Measurements from ENCODE around the gene C3orf20.

C3orf20 gene

DNA sequence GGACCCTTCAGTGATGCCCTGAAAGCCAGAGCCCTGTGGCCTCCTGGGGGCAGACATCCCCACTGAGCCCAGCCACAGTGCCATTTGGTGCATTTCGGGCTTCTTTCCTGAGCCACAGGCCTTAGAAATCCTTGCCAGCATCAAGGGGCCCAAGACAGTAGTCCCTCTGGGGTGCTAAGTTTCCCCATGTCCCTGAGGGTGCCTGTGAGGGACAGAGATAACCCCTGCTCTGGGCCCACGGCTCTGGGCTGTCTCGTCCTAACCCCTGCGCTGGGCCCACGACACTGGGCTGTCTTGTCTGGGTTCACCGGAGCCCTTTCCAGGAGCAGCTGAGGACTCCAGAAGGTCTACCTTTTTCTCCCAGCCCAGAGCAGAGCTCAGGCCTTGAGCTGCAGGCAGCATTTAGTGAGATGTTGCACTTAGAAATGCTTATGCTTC, 98.8 kb downstream of the C3orf20 start:
- Histone ChIP-seq H3K4me3 (ENCODE audit: low read length in 2 of 2) (no peak overlapping the region), H3K9ac (ENCODE audit: low read length in 2 of 2) (no peak overlapping the region), H3K9me3 (ENCODE audit: control insufficient read depth in 2 of 2, low read length in 2 of 2) (no peaks in the 10 kb centered on the region), H3K27ac (ENCODE audit: low read length) (no peak overlapping the region), H3K27me3 (ENCODE audit: control insufficient read depth in 1 of 2, insufficient read depth in 2 of 2, low read length in 2 of 2) (no peaks in the 10 kb centered on the region), H3K4me1 (ENCODE audit: control insufficient read depth, insufficient read depth, low read length) (no peaks in the 10 kb centered on the region), H3K36me3 (ENCODE audit: control insufficient read depth in 2 of 2, insufficient read depth in 2 of 2, low read length in 2 of 2) (no peaks in the 10 kb centered on the region)

DNA sequence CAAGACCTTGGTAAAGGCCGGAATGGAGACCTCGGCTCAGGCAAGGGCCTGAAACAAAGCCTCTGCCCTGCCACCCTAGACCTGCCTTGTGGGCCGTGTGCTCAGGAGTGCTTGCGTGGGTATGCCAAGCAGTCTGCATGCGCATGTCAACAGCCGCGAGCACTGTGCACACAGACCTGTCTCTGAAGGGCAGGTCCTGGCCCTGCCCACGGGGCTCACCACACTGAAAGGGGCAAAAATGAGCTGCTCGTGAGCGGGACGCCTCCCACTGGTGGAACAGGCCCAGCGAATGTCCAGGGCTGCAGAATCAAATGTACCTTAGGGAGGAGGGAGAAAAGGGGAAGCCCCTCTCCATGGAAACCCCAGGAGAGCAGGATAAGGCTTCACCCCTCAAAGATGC, 99.5 kb downstream of the C3orf20 start:
- H3K27ac ChIP-seq (ENCODE audit: low read length): no peak overlapping the region
- H3K36me3 ChIP-seq (ENCODE audit: control insufficient read depth in 2 of 2, insufficient read depth in 2 of 2, low read length in 2 of 2): no peaks in the 10 kb centered on the region
- no peaks in the 10 kb centered on the region for H3K27me3 ChIP-seq (ENCODE audit: control insufficient read depth in 1 of 2, insufficient read depth in 2 of 2, low read length in 2 of 2)
- H3K9ac ChIP-seq (ENCODE audit: low read length in 2 of 2): no peak overlapping the region
- H3K4me3 ChIP-seq (ENCODE audit: low read length in 2 of 2): no peak overlapping the region
- H3K9me3 ChIP-seq (ENCODE audit: control insufficient read depth in 2 of 2, low read length in 2 of 2): no peaks in the 10 kb centered on the region
- no peaks in the 10 kb centered on the region for H3K4me1 ChIP-seq (ENCODE audit: control insufficient read depth, insufficient read depth, low read length)

DNA sequence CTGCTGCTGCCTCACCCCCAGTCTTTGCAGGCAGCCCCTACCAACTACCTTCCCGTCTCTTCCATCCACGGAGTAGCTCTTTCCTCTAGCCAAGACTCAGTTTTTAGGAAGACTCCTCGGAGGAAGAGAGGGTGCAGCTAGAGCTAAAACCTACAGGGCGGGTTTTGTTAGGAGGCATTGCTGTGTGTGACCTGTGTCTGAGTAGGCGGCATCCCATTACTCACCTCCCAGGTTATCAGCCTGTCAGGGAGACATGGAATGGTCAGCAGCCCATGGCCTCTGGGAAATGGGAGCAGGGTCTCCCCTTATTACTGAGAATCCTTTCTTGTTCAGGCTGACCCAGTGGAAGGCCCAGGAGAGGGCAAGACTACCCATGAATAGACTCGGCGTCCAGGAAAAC, 100.1 kb downstream of the C3orf20 start:
- Histone ChIP-seq H3K36me3 (ENCODE audit: control insufficient read depth in 2 of 2, insufficient read depth in 2 of 2, low read length in 2 of 2) (no peaks in the 10 kb centered on the region), H3K4me1 (ENCODE audit: control insufficient read depth, insufficient read depth, low read length) (no peaks in the 10 kb centered on the region), H3K4me3 (ENCODE audit: low read length in 2 of 2) (no peak overlapping the region), H3K9ac (ENCODE audit: low read length in 2 of 2) (no peak overlapping the region), H3K27ac (ENCODE audit: low read length) (no peak overlapping the region), H3K27me3 (ENCODE audit: control insufficient read depth in 1 of 2, insufficient read depth in 2 of 2, low read length in 2 of 2) (no peaks in the 10 kb centered on the region), H3K9me3 (ENCODE audit: control insufficient read depth in 2 of 2, low read length in 2 of 2) (no peaks in the 10 kb centered on the region)

DNA sequence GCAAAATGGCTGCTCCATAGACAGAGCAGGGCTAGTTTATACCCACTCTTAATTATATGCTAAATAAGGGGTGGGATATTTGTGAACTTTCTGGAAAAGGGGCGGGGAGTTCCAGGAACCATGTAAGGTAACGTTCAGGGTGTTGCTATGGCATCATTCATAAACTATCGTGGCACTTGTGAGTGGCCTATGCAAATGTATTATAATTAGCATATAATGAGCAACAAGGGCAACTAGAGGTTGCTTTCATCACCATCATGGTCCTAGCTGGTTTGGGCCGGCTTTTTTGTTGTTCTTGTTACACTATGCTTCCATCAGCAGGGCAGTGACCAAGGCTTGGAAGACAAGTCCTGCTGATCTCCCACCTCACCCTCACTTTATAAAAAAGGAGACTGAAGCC, 100.6 kb downstream of the C3orf20 start:
- Histone ChIP-seq H3K27ac (ENCODE audit: low read length) (no peak overlapping the region), H3K9ac (ENCODE audit: low read length in 2 of 2) (no peak overlapping the region), H3K4me3 (ENCODE audit: low read length in 2 of 2) (no peak overlapping the region), H3K27me3 (ENCODE audit: control insufficient read depth in 1 of 2, insufficient read depth in 2 of 2, low read length in 2 of 2) (no peaks in the 10 kb centered on the region), H3K36me3 (ENCODE audit: control insufficient read depth in 2 of 2, insufficient read depth in 2 of 2, low read length in 2 of 2) (no peaks in the 10 kb centered on the region), H3K4me1 (ENCODE audit: control insufficient read depth, insufficient read depth, low read length) (no peaks in the 10 kb centered on the region), H3K9me3 (ENCODE audit: control insufficient read depth in 2 of 2, low read length in 2 of 2) (no peaks in the 10 kb centered on the region)

DNA sequence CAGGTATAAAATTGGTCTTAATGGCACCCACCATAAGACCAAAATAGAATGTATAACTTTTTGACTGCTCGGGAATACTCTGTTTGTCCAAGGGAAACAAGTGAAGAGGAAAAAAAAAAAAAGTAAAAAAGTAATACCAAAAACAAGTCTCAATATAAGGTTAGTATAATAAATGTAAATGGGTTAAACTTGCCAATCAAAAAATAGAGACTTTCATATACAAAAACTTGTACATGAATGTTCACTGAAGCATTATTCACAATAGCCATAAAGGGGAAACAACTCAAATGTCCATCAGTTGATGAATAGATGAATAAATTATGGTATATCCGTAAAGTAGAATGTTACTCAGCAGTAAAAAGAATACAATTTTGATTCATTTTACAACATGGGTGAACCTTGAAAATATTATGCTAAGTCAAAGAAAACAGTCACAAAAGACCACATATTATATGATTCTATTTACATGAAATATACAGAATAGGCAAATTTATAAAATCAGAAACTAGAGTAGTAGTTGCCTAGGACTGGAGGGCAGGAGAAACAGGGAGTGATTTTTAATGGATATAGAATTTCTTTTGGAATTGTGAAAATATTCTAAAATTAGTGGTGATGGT, 104.2 kb downstream of the C3orf20 start:
- H3K27me3 ChIP-seq (ENCODE audit: control insufficient read depth in 1 of 2, insufficient read depth in 2 of 2, low read length in 2 of 2): no peaks in the 10 kb centered on the region
- H3K27ac ChIP-seq (ENCODE audit: low read length): no peak overlapping the region
- H3K4me3 ChIP-seq (ENCODE audit: low read length in 2 of 2): no peak overlapping the region
- no peak overlapping the region for H3K9ac ChIP-seq (ENCODE audit: low read length in 2 of 2)
- H3K36me3 ChIP-seq (ENCODE audit: control insufficient read depth in 2 of 2, insufficient read depth in 2 of 2, low read length in 2 of 2): no peaks in the 10 kb centered on the region
- H3K9me3 ChIP-seq (ENCODE audit: control insufficient read depth in 2 of 2, low read length in 2 of 2): no peaks in the 10 kb centered on the region
- no peaks in the 10 kb centered on the region for H3K4me1 ChIP-seq (ENCODE audit: control insufficient read depth, insufficient read depth, low read length)

DNA sequence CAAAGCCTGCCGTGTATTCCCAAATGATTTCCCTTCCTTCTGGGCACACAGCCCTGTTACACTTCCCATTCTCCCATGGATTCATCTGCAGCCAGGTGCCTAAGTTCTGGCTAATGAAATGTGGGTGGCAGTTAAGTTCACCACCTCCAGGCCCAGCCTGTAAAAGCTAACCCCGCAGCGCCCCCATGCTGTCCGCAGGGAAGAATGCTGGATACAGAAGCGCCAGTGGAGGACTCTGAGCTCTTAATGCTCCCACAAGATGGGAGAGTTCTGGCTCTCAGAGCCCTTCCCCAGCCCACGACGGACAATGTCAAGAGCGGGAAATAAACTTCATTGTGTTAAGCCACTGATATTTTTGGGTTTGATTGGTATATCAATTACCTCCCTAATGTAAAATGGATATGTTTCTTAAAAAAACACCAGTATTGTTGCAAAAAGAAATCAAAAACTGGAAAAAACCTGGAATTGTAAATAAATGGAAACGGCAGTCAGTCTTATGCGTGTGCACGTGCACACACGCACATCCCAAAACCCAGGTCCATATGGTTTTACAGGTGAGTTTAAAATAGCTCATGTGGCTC, 106.1 kb downstream of the C3orf20 start:
- Histone ChIP-seq H3K4me3 (ENCODE audit: low read length in 2 of 2) (no peak overlapping the region), H3K9ac (ENCODE audit: low read length in 2 of 2) (no peak overlapping the region), H3K36me3 (ENCODE audit: control insufficient read depth in 2 of 2, insufficient read depth in 2 of 2, low read length in 2 of 2) (no peaks in the 10 kb centered on the region), H3K27ac (ENCODE audit: low read length) (no peak overlapping the region), H3K9me3 (ENCODE audit: control insufficient read depth in 2 of 2, low read length in 2 of 2) (no peaks in the 10 kb centered on the region), H3K4me1 (ENCODE audit: control insufficient read depth, insufficient read depth, low read length) (no peaks in the 10 kb centered on the region), H3K27me3 (ENCODE audit: control insufficient read depth in 1 of 2, insufficient read depth in 2 of 2, low read length in 2 of 2) (peaks cover 0 to 6% of the 10 kb centered on the region in 2 donors)

DNA sequence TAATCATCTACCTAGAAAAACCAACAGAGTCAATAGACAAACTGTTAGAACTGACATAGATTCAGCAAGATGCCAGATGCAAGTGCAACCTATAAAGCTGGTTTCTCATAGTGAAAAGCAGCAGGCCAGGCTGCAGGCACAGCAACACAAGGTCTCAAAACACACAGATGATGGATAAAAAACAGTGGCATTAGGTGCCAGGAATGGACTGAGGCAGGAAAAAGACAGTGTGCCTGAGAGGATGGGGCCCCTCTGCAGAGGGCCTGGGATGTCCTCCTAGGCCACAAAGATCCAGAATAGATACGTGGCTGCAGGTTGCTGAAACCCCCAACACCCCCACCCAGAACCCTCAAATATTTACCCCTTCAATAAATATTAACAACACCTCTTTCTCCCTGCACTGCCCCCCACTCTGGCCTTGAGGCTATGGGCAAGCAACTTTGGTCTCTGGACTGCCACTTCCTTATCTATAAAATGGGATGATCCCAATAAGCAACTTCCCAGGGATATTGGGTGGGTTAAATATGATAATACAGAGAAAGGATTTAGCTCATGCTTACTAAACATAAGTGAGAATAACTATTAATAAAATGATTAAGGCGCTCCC, 108.6 kb downstream of the C3orf20 start:
- Histone ChIP-seq H3K27me3 (ENCODE audit: control insufficient read depth in 1 of 2, insufficient read depth in 2 of 2, low read length in 2 of 2) (peaks cover 0 to 6% of the 10 kb centered on the region in 2 donors), H3K36me3 (ENCODE audit: control insufficient read depth in 2 of 2, insufficient read depth in 2 of 2, low read length in 2 of 2) (no peaks in the 10 kb centered on the region), H3K9me3 (ENCODE audit: control insufficient read depth in 2 of 2, low read length in 2 of 2) (peaks cover 0 to 2% of the 10 kb centered on the region in 2 donors), H3K4me3 (ENCODE audit: low read length in 2 of 2) (no peak overlapping the region), H3K9ac (ENCODE audit: low read length in 2 of 2) (no peak overlapping the region), H3K4me1 (ENCODE audit: control insufficient read depth, insufficient read depth, low read length) (no peaks in the 10 kb centered on the region), H3K27ac (ENCODE audit: low read length) (no peak overlapping the region)

DNA sequence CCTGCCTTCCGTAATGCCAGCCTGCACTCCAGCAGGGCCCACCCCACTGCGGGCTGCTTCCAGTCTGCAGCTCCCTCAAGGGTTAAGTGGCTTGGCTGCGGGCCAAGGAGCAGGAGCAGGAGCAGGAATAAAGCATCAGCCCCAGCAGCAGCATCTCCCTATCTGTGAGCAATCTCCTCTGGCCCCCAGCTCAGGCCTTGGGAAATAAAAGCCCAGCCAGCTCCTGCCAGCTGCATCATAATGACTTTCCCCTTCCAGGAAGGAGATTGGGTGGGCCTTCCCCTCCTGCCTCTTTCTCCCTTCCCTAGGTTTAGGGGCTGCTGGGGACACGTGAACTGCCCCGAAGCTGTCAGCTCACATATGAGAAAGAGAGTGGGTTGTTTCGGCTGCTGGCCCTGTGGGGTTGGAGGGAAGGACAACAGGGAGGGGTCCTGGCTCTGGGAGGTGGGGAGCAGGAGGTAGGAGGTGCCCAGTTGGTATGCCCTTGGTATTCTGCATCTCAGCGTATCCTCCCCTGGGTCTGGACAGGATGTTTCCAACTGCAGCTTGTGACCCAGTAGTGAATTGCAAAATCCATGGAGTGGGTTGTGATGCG, 109.2 kb downstream of the C3orf20 start:
- H3K4me1 ChIP-seq (ENCODE audit: control insufficient read depth, insufficient read depth, low read length): no peaks in the 10 kb centered on the region
- peaks cover 0 to 6% of the 10 kb centered on the region in 2 donors for H3K27me3 ChIP-seq (ENCODE audit: control insufficient read depth in 1 of 2, insufficient read depth in 2 of 2, low read length in 2 of 2)
- H3K36me3 ChIP-seq (ENCODE audit: control insufficient read depth in 2 of 2, insufficient read depth in 2 of 2, low read length in 2 of 2): no peaks in the 10 kb centered on the region
- peaks cover 0 to 2% of the 10 kb centered on the region in 2 donors for H3K9me3 ChIP-seq (ENCODE audit: control insufficient read depth in 2 of 2, low read length in 2 of 2)
- H3K4me3 ChIP-seq (ENCODE audit: low read length in 2 of 2): no peak overlapping the region
- no peak overlapping the region for H3K27ac ChIP-seq (ENCODE audit: low read length)
- no peak overlapping the region for H3K9ac ChIP-seq (ENCODE audit: low read length in 2 of 2)

DNA sequence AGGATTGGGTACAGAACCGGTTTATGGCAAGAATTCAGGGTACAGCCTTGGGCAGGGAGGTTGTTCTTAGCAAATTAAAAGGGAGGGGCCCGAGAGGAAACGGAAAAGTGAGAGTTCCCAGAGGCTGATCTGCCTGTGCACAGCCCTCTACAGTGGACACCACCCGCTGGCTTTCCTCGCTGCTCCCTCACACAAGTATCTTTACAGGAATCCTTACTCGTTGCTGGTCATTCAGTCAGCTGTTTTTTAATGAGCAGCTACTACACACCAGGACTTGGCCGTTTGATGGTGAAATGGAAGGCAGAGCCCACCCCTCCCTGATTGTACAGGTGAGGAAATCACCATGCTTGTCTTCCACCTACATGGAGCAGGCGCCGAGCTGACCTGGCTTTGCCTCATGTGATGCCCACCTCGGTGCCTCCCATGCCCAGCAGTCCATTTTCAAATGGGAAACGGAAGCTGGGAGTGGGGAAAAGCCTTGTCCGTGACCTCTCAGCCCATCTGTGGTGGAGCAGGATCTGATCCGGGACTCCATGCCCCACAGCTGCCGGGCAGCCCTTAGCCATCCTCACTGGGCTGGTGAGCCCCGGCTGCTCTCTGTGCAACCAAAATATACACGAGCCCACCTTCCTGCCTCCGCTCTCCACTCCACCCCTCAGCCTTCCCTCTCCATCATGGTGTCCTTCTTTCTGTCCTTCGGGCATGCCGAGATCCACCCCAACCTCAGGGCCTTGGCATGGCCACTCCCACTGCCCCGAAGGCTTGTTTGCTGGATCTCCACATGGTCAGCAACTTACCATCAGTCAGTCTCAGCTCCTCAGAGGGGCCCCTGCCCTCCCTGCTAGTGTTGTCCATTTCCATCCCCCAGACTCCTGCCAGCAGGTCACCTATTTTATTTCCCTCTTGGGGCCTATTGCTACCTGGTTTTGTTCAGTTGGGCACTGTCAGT, 110.5 kb downstream of the C3orf20 start:
- peaks cover 0 to 2% of the 10 kb centered on the region in 2 donors for H3K9me3 ChIP-seq (ENCODE audit: control insufficient read depth in 2 of 2, low read length in 2 of 2)
- peaks cover 0 to 6% of the 10 kb centered on the region in 2 donors for H3K27me3 ChIP-seq (ENCODE audit: control insufficient read depth in 1 of 2, insufficient read depth in 2 of 2, low read length in 2 of 2)
- no peak overlapping the region for H3K27ac ChIP-seq (ENCODE audit: low read length)

DNA sequence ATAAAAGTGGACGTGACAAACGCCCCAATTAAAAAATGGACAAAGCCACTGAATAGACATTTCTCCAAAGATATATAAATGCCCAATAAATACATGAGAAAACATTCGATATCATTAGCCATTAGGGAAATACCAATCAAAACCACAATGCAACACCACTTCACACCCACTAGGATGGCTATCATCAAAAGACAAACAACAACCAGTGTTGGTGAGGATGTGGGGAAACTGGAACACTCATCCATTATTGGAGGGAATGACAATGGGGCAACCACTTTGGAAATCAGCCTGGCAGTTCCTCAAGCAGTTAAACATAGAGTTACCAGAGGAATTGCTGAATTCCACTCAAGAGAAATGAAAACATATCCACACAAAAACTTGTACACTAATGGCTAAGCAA, 111.4 kb downstream of the C3orf20 start:
- Histone ChIP-seq H3K4me3 (ENCODE audit: low read length in 2 of 2) (no peak overlapping the region), H3K27me3 (ENCODE audit: control insufficient read depth in 1 of 2, insufficient read depth in 2 of 2, low read length in 2 of 2) (peaks cover 0 to 6% of the 10 kb centered on the region in 2 donors), H3K27ac (ENCODE audit: low read length) (no peak overlapping the region), H3K36me3 (ENCODE audit: control insufficient read depth in 2 of 2, insufficient read depth in 2 of 2, low read length in 2 of 2) (no peaks in the 10 kb centered on the region), H3K4me1 (ENCODE audit: control insufficient read depth, insufficient read depth, low read length) (peaks cover under 1% of the 10 kb centered on the region), H3K9me3 (ENCODE audit: control insufficient read depth in 2 of 2, low read length in 2 of 2) (peaks cover 0 to 2% of the 10 kb centered on the region in 2 donors), H3K9ac (ENCODE audit: low read length in 2 of 2) (no peak overlapping the region)

More for the DNA sequence above, 110.5 kb downstream of the C3orf20 start:
- Histone ChIP-seq H3K9ac (ENCODE audit: low read length in 2 of 2) (no peak overlapping the region), H3K4me1 (ENCODE audit: control insufficient read depth, insufficient read depth, low read length) (no peaks in the 10 kb centered on the region), H3K4me3 (ENCODE audit: low read length in 2 of 2) (no peak overlapping the region), H3K36me3 (ENCODE audit: control insufficient read depth in 2 of 2, insufficient read depth in 2 of 2, low read length in 2 of 2) (no peaks in the 10 kb centered on the region)
